NCI-H460 (cell line): ENCODE data around the gene VSIG2. TPM values are rescaled to one million over a fixed set of nuclear protein-coding genes. Genes with fewer than 3 reads are reported as not detected.

Experiments used
- DNase-seq: peaks from one replicate; pipeline ENCODE4 v3.0.0-alpha.2; 2016; ENCODE audit warnings: low read depth; ENCODE audit errors: extremely low read depth
- total RNA-seq: library from RNA; depleted of rRNA; stranded (reverse); fragments of >200 nt; shearing (Covaris generic); gene quantifications from 2 replicates; pipeline ENCODE4 v1.2.3, GENCODE V29; 2014

Gene VSIG2
- total RNA-seq, 1 experiment from 2014 or later = not detected

GRCh38 chr11:124766156-124766555 lies 14.1 kb upstream of the VSIG2 start:
- DNase-seq = no peak

GRCh38 chr11:124763156-124763947 lies 11.3 kb upstream of the VSIG2 start:
- DNase-seq = peak; percentile 33

- no peak for DNase-seq
Measured at GRCh38 chr11:124762624-124763155, 10.6 kb upstream of the VSIG2 start.

GRCh38 chr11:124762105-124762623 lies 10.1 kb upstream of the VSIG2 start, which contains the start of gene ESAM:
TSS of gene ESAM (minus strand) at chr11:124762290. CDS start at chr11:124762154, 136 bp downstream.
- DNase-seq = no peak

- no peak for DNase-seq
Measured at GRCh38 chr11:124761301-124762104, 9.4 kb upstream of the VSIG2 start.

- DNase-seq = no peak
Measured at GRCh38 chr11:124760806-124761205, 8.8 kb upstream of the VSIG2 start.

GRCh38 chr11:124760205-124760652 lies 8.2 kb upstream of the VSIG2 start:
- no peak for DNase-seq

- DNase-seq = no peak
Measured at GRCh38 chr11:124759266-124760204, 7.5 kb upstream of the VSIG2 start.

- peak; percentile 44 for DNase-seq
Measured at GRCh38 chr11:124758355-124759265, 6.6 kb upstream of the VSIG2 start.

GRCh38 chr11:124757320-124757719 lies 5.3 kb upstream of the VSIG2 start:
- no peak for DNase-seq

- DNase-seq = no peak
Measured at GRCh38 chr11:124756753-124757227, 4.7 kb upstream of the VSIG2 start.

- no peak for DNase-seq
Measured at GRCh38 chr11:124756033-124756752, 4.1 kb upstream of the VSIG2 start.

GRCh38 chr11:124754710-124755109 lies 2.7 kb upstream of the VSIG2 start:
- no peak for DNase-seq

GRCh38 chr11:124754309-124754708 lies 2.3 kb upstream of the VSIG2 start:
- DNase-seq = no peak

- DNase-seq = no peak
Measured at GRCh38 chr11:124753624-124754023, 1.6 kb upstream of the VSIG2 start.

- DNase-seq = no peak
Measured at GRCh38 chr11:124753205-124753604, 1.1 kb upstream of the VSIG2 start.

GRCh38 chr11:124752471-124753102 lies 532 bp upstream of the VSIG2 start:
- DNase-seq = no peak

GRCh38 chr11:124751391-124751740 lies 689 bp downstream of the VSIG2 start:
- no peak for DNase-seq
